HTERT RPE-1 (cell line): Measurements from ENCODE around the gene SOX6.
"Not testable (repeated sequence)": the region's sequence is repeated elsewhere in the genome, so short reads cannot be mapped to it uniquely, and the experiment has no call there.

Experiments
- in situ Hi-C: fragments of 300-500 bp; cut with MboI; formaldehyde crosslinking; loops from 4 replicates; pipeline ENCODE4 v1.14.3; 2020; ENCODE audit warnings: low sequenced_read_pairs

The SOX6 gene

DNA sequence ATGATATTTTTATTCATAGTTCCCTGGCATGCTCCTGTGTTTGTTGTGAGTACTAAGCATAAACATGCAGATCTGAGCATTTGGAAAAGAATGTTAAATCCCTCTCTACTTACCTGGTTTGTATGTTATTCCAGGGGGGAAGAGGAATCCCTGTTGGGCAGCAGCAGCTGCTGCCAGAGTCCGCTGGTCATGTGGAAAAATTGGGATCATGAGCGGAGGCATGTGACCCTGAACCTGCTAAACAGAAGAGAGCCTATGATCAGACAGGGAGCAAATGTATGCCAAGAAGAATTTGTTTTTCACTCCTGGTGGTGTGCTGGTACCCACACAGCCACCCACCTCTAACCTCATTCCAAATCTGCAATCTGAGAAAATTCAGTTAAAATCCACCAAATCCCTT, 244.7 kb downstream of the SOX6 start:
- in situ Hi-C loops = no loop called here

GRCh38 chr11:16110886-16111285, 245.5 kb downstream of the SOX6 start:
- in situ Hi-C loops = no loop called here

GRCh38 chr11:16099343-16099900, 256.9 kb downstream of the SOX6 start:
- in situ Hi-C loops = no loop called here

DNA sequence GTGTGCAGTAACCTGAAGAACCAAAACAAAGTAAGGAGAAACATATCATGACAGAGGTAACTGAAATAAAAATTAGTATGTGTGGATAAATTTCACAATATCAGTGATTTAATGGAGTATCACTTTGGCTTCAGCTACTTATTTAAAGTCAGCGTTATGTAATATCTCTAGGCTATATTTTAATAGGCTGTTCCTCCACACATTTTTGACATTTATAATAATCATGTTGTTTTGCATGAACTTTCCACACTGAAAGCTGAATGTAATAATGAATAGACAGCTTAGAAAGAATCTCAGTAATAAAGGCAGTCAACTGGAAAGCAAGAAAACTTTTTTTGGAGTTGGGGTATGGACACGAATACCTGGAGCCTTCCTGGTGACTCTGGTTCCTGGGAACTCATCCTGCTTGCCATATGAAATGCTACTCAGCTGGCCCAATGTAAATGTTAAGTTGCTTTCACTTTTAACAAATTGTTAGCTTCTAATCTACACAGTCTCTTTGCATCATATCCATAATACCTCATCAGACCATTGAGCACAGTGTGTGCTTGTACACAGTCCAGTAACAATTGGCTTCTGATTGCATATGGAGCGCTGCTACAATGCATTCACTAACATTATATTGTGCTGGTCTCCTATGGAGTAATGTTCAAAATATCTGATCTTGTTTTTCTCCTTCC, 257.7 kb downstream of the SOX6 start:
- in situ Hi-C loops = no loop called here

GRCh38 chr11:16097543-16097942, 258.8 kb downstream of the SOX6 start:
- in situ Hi-C loops = no loop called here

- in situ Hi-C loops = no loop called here
Measured at GRCh38 chr11:16096336-16096735, 260.0 kb downstream of the SOX6 start.

- in situ Hi-C loops = no loop called here
Measured at GRCh38 chr11:16095756-16096155, 260.6 kb downstream of the SOX6 start.

DNA sequence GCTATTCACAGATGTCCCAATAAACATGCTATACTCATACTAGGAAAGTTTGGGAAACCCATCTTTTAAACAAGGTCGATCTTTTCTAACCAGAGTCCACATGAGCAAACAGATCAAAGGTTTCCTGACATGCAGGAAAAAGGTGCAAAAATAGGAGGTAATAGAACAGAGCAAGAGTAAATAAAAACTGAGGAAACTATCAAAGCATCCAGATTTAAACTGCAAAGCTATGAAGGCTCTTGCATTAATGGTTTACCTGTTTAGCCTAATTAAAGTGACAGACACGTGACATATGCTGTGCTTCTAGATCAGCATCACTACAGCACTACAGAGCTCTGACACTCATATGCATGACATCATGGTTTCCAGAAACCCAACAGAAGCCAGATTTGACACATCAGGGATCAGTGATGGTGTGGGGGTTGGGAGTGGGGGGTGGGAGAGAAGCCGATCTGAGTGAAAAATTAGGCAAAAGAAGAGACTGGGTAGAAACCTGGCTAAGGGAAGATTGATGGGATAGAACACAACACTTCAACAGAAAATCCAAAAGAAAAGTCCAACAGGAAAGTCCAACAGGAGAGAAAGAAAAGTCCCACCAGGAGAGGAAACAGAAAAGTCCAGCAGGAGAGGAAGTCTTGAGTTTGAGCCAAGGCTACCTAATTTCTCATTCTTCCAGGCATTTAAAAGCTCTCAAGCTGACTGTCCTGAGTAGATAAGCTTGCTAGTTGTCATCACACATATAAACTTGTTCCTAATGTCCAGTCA, 262.3 kb downstream of the SOX6 start:
- in situ Hi-C loops = no loop called here

GRCh38 chr11:16091862-16092261, 264.5 kb downstream of the SOX6 start:
- in situ Hi-C loops = no loop called here

DNA sequence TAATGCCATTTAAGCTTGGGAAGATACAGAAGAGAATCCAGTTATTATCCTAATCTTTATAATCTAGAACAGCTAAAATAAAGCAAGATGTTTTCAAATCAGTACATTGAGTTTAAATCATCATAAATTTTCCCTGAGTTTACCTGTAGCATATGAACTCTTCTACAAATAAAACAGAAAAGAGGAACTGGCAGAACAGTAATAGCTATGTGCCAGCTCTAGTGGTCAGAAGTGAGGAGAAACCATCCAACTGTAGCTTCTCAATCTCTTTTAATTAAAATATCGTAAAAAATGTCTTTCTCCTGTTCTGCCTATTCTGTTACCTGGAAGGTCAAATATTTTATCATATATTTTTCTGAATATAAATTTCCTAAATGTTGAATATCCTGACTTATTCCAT, 266.9 kb downstream of the SOX6 start:
- in situ Hi-C loops = no loop called here

DNA sequence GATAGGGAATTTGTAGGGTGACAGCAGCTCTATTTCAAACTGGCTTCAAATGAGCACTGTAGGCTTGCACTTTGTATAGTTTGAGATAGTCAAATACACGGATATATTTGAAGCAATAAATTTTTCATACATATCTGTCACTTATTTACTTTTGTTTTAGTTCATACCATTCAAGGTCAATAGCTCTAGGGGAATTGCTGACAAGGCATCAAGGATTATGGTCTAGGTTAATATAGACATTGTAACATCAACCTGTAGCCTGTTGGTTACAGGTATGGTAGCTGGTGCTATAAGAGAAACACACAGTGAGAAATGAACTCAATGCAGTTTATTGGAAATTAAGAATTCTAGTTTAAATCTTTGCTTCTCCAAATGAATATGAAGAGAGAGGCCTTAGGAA, 267.6 kb downstream of the SOX6 start:
- in situ Hi-C loops = no loop called here

DNA sequence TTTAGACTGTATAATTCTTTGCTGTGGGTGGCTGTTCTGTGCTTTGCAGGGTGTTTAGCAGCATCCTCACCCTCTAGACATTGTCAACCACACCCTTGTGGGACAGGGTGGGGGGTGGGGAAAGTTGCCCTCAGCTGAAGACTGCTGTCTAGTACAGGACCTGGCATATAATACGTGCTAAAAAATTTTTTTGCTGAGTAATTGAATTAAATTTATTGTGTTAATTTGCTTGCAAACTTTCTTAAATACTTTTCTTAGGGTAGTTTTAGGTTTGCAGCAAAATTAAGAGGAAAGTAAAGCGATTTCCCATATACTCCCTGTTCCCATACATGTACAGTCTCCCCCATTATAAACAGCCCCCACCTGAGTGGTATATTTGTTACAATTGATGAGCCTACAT, 268.5 kb downstream of the SOX6 start:
- in situ Hi-C loops = no loop called here

- in situ Hi-C loops = no loop called here
Measured at GRCh38 chr11:16086229-16086819, 270.0 kb downstream of the SOX6 start.

GRCh38 chr11:16082095-16083055, 274.0 kb downstream of the SOX6 start:
- in situ Hi-C loops = no loop called here

- in situ Hi-C loops = no loop called here
Measured at GRCh38 chr11:16081382-16082094, 274.8 kb downstream of the SOX6 start.

DNA sequence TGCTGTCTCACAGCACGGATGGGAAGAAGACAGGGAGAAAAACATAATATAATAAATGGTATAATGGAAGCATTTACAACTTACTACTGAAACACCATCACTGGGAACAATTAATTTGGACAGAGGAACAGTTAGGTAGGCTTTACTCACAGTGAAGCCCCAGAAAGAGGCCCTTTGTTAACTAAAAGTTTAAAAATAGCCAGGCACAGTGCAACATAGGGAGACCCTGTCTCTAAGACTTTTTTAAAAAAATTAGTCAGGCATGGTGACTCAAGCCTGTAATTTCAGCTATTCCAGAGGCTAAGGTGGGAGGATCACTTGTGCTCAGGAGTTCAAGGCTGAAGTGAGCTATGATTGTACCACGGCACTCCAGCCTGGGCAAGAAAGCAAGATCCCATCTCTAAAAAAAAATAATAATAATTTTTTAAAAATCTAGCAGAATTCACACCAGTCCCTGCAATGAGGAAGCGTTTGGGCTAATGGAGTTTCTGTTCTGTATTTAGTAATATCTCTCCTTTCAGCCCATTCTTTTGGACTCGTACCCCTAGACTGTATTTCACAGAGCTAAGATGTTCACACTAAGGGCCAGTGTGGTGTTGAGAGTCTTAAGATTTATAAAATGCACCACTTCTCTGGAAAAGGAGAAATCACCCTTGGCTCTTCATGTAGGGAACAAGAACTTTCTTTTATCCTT, 275.5 kb downstream of the SOX6 start:
- in situ Hi-C loops = no loop called here

DNA sequence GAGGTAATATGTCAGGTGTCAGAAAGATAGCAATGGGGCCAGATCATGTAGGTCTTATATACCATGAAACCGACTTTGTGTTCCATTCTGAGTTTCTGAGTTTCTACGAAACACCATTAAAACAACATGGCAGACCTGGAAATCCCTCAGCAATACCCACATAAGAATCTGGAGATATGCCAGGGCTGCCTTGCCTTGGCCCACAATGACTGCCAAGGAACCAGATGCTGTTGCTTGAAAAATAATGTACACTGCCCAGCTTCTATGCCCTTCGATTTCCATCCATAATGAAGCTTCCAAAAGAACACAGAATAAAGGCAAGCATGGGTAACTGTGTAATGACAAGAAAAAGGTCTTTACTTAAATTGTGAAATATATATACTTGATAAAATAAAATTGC, 277.4 kb downstream of the SOX6 start:
- in situ Hi-C loops = no loop called here

GRCh38 chr11:16070573-16070972, 285.8 kb downstream of the SOX6 start:
- in situ Hi-C loops = no loop called here

DNA sequence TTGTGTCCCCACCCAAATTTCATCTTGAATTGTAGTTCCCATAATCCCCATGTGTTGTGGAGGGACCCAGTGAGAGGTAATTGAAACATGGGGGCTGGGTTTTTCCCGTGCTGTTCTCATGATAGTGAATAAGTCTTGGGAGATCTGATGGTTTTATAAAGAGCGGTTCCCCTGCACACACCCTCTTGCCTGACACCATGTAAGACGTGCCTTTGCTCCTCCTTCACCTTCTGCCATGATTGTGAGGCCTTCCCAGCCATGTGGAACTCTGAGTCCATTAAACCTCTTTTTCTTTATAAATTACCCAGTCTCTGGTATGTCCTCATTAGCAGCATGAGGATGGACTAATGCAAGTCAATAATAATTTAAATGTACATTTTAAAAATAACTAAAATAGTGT, 289.1 kb downstream of the SOX6 start:
- in situ Hi-C loops = not testable (repeated sequence)

DNA sequence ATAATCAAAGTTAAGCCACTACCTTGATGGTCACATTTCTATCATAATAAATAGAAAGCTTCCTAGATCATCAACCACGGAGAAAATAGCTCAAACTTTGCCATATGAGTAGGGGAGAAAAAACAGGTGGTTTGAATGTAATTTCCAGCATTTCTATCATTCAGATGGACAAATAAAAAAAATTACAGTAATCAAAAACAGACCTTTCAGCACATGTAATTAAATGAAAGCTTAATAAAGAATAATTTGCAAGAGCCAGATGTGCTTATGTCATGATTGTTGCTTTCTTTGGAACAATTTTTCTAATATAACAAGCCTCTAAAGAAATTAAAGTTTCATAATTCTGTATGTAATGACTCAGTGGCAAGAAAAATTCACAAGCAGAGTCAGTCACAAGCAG, 297.0 kb downstream of the SOX6 start:
- in situ Hi-C loops = no loop called here
